A673 (cell line): ENCODE data around the gene BCAM. TPM values are rescaled to one million over a fixed set of nuclear protein-coding genes. Genes with fewer than 3 reads are reported as not detected.
A peak's percentile ranks its signal among the peaks of the same experiment; 100 is the strongest.

ENCODE experiments used
- BruUV-seq: library from RNA; stranded (reverse); fragments of 400-500 nt; replicated peaks from 2 replicates; lab custom pipeline; 2021; lab: Mats Ljungman, UMichigan
- CTCF ChIA-PET: fragments of 300-600 bp; sonication (Branson Sonifier 250); formaldehyde crosslinking; loops from one replicate; lab custom pipeline; 2022; ENCODE audit warnings: antibody characterized with exemption; lab: Charles Lee
- POLR2A ChIA-PET: fragments of 300-600 bp; sonication (Branson Sonifier 250); formaldehyde crosslinking; loops from one replicate; lab custom pipeline; 2022; ENCODE audit warnings: antibody characterized with exemption; ENCODE audit not compliant: low non-redundant PET; lab: Charles Lee
- DNase-seq: peaks from one replicate; pipeline ENCODE4 v3.0.0-alpha.2; 2015; ENCODE audit warnings: low spot score
- H3K27ac ChIP-seq: fragments of 200-600 bp; sonication (generic); 2 replicates; pipeline ENCODE4 v1.5.1; 2016; ENCODE audit warnings: mixed run types, low read depth, mild to moderate bottlenecking, mixed read lengths, antibody characterized with exemption, low read length; ENCODE audit not compliant: poor library complexity, severe bottlenecking
- H3K27me3 ChIP-seq: fragments of 200-600 bp; sonication (generic); replicated peaks from 2 replicates; pipeline ENCODE4 v1.6.1; 2017; ENCODE audit warnings: mixed run types, low read depth, mild to moderate bottlenecking, mixed read lengths, antibody characterized with exemption, low read length; ENCODE audit not compliant: insufficient read depth, poor library complexity
- H3K36me3 ChIP-seq: fragments of 200-600 bp; sonication (generic); 2 replicates; pipeline ENCODE4 v1.6.1; 2016; ENCODE audit warnings: mixed run types, mild to moderate bottlenecking, mixed read lengths, antibody characterized with exemption, low read length; ENCODE audit not compliant: insufficient read depth, poor library complexity, severe bottlenecking
- H3K4me1 ChIP-seq: fragments of 200-600 bp; sonication (generic); 2 replicates; pipeline ENCODE4 v1.6.1; 2017; ENCODE audit warnings: mixed run types, mild to moderate bottlenecking, mixed read lengths, antibody characterized with exemption, low read length; ENCODE audit not compliant: insufficient read depth, poor library complexity, severe bottlenecking
- H3K4me3 ChIP-seq: fragments of 200-600 bp; sonication (generic); 2 replicates; pipeline ENCODE4 v1.5.1; 2016; ENCODE audit warnings: low read depth, mixed run types, mild to moderate bottlenecking, mixed read lengths, low read length; ENCODE audit not compliant: poor library complexity, severe bottlenecking
- H3K9me3 ChIP-seq: fragments of 200-600 bp; sonication (generic); 2 replicates; pipeline ENCODE4 v1.6.1; 2016; ENCODE audit warnings: mixed run types, low read depth, mild to moderate bottlenecking, mixed read lengths, antibody characterized with exemption, low read length; ENCODE audit not compliant: poor library complexity, severe bottlenecking
- EZH2 ChIP-seq: fragments of 200-600 bp; sonication (generic); IDR thresholded peaks from 2 replicates; pipeline ENCODE4 v1.6.1; 2017; ENCODE audit warnings: borderline replicate concordance, low read depth, mild to moderate bottlenecking, mixed read lengths, antibody characterized with exemption, low read length; ENCODE audit not compliant: poor library complexity, severe bottlenecking
- intact Hi-C: fragments of 100-400 bp; cut with micrococcal nuclease; formaldehyde crosslinking; loops from one replicate; pipeline ENCODE4 v1.10.0; 2022; ENCODE audit not compliant: unreplicated experiment
- total RNA-seq: library from RNA; stranded (reverse); gene quantifications from 2 replicates; pipeline ENCODE4 v1.2.3, GENCODE V29; 2021
- TF ChIP-seq, protein P1 (sequence below): fragments of 300-800, 200-600 bp; sonication (generic); conservative IDR thresholded peaks from 2 replicates; pipeline ENCODE4 v1.5.1; 2017; ENCODE audit warnings: low read depth, mild to moderate bottlenecking, antibody characterized with exemption, low read length, moderate library complexity, mixed read lengths

BCAM gene
- total RNA-seq, 1 experiment from 2014 or later, result 3.4 TPM

DNA sequence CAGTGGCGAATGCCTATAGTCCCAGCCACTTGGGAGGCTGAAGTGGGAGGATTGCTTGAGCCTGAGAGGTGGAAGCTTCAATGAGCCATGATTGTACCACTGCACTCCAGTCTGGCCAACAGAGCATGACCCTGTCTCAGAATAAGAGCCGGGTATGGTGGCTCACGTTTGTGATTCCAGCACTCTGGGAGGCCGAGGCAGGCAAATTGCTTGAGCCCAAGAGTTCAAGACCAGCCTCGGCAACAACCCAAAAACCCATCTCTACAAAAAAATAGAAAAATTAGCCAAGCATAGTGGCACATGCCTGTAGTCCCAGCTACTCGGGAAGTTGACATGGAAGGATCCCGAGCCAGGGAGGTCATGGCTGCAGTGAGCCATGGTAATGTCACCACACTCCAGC, 31.9 kb downstream of the BCAM start:
- TF ChIP-seq EZH2, result no peak
- TF ChIP-seq, protein P1, sequence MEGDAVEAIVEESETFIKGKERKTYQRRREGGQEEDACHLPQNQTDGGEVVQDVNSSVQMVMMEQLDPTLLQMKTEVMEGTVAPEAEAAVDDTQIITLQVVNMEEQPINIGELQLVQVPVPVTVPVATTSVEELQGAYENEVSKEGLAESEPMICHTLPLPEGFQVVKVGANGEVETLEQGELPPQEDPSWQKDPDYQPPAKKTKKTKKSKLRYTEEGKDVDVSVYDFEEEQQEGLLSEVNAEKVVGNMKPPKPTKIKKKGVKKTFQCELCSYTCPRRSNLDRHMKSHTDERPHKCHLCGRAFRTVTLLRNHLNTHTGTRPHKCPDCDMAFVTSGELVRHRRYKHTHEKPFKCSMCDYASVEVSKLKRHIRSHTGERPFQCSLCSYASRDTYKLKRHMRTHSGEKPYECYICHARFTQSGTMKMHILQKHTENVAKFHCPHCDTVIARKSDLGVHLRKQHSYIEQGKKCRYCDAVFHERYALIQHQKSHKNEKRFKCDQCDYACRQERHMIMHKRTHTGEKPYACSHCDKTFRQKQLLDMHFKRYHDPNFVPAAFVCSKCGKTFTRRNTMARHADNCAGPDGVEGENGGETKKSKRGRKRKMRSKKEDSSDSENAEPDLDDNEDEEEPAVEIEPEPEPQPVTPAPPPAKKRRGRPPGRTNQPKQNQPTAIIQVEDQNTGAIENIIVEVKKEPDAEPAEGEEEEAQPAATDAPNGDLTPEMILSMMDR, result no peak
- Histone ChIP-seq H3K27ac (no peak overlapping the region), H3K4me1 (peaks cover 7% of the 10 kb centered on the region), H3K27me3 (no peaks in the 10 kb centered on the region), H3K36me3 (no peaks in the 10 kb centered on the region), H3K4me3 (no peak overlapping the region), H3K9me3 (no peaks in the 10 kb centered on the region)
- DNase-seq, result no peak
- CTCF ChIA-PET, result interaction anchor here (0.6 kb wide), 1 partner anchor 83 kb away, joined by 6 read pairs; no protein-coding TSS in a partner anchor
- no TSS peak for BruUV-seq
- POLR2A ChIA-PET, result no interaction called here
- intact Hi-C loops, result loop anchor here (10.0 kb wide), 1 partner anchor 156 kb away; no protein-coding TSS in a partner anchor

DNA sequence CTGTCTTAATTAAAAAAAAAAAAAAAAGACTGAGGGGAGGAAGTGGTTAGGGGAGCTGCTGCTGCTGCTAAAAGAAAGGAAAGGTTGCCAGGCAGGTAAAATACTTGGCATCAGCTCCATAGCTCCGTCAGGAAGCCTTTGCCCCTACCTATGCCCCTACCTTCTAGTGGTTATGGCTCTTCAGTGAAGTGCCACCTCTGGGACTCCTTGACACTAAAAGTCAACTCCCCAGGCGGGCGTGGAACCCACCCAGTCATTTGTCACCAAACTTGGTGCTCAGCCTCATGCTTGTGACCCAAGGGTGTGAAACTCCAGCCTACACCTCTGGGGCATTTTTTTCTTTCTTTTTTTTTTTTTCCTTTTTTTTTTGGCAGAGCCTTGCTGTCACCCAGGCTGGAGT, 32.3 kb downstream of the BCAM start:
- CTCF ChIA-PET, result interaction anchor here (0.6 kb wide), 1 partner anchor 83 kb away, joined by 6 read pairs; no protein-coding TSS in a partner anchor
- Histone ChIP-seq H3K4me1 (peaks cover 7% of the 10 kb centered on the region), H3K9me3 (no peaks in the 10 kb centered on the region), H3K36me3 (no peaks in the 10 kb centered on the region), H3K27me3 (no peaks in the 10 kb centered on the region), H3K4me3 (no peak overlapping the region), H3K27ac (no peak overlapping the region)
- TF ChIP-seq, protein P1, result no peak
- no peak for TF ChIP-seq EZH2
- DNase-seq, result no peak
- POLR2A ChIA-PET, result no interaction called here
- intact Hi-C loops, result loop anchor here (10.0 kb wide), 1 partner anchor 156 kb away; no protein-coding TSS in a partner anchor
- no TSS peak for BruUV-seq

DNA sequence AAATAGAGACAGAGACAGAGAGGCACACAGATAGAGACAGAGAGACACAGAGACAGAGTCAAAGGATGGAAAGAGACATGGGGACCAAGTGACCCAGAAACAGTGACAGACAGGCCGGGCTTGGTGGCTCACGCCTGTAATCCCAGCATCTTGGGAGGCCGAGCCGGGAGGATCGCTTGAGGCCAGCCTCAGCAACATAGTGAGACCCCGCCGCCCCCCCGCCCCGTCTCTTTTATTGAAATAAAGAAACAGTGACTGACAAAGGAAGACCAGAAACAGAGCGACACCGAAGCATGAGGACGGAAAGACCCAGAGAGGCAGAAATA, 36.3 kb downstream of the BCAM start:
- BruUV-seq, result TSS peak; percentile 59
- peak overlapping the region; percentile 65 for H3K27ac ChIP-seq
- no peaks in the 10 kb centered on the region for H3K27me3 ChIP-seq
- H3K4me3 ChIP-seq, result peak overlapping the region; percentile 64
- no peaks in the 10 kb centered on the region for H3K9me3 ChIP-seq
- ChIA-PET CTCF (interaction anchor here (0.6 kb wide), 2 partner anchors 43 to 107 kb away, joined by 6 to 10 read pairs; no protein-coding TSS in a partner anchor), POLR2A (no interaction called here)
- intact Hi-C loops, result loop anchor here (1.0 to 10.0 kb wide), 3 partner anchors 44 to 160 kb away; no protein-coding TSS in a partner anchor
- no peak for DNase-seq
- no peaks in the 10 kb centered on the region for H3K36me3 ChIP-seq
- peaks cover 29% of the 10 kb centered on the region for H3K4me1 ChIP-seq
- TF ChIP-seq EZH2, result no peak
- TF ChIP-seq, protein P1, result no peak
